ENCODE results near the gene OSBPL5.

DNA sequence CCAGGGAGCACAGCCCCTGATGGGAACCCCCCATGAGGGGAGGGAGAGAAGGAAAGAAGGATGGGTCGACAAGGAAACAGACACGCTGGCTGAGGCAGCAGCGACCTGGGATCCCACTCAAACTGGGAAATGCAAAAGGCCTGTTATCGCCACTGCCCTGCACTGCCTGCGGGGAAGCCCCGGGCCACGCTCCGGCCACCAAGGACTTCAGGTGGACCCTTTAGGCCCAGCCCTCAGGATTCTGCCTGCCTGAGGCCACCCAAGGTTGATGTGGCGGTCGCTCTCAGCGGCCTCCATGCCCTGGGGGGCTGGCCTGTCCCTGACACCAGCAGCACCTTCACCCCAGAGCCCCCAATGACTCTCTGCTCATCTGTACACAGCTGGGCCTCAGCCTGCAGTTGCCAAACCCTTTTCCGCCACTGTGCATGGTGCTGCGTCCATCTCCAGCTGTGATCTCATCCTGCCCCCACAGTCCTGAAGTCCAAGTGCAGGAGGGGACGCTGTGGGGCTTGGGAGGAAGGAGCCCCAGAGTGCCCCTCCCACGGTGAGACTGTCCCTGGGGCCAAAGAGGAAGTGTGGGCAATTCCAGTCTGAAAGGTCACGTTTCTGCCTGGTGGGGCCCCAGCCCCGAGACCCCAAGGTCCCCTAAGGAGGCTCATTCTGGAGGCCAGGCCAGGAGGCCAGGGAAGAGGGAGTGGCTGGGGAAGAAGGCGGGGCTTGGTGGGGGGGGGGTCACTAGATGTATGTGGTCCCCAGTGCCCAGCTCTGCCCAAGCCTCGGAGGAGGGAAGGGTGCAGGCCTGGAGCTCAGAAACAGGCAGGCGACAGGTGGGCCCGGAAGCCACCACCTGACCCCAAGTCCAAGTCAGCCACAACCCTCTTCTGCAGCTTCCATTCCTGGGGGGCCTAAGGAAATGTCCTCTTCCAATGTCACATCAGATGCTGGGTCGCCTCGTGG lies 31.6 kb downstream of the OSBPL5 start:
- TF ChIP-seq, protein P1, sequence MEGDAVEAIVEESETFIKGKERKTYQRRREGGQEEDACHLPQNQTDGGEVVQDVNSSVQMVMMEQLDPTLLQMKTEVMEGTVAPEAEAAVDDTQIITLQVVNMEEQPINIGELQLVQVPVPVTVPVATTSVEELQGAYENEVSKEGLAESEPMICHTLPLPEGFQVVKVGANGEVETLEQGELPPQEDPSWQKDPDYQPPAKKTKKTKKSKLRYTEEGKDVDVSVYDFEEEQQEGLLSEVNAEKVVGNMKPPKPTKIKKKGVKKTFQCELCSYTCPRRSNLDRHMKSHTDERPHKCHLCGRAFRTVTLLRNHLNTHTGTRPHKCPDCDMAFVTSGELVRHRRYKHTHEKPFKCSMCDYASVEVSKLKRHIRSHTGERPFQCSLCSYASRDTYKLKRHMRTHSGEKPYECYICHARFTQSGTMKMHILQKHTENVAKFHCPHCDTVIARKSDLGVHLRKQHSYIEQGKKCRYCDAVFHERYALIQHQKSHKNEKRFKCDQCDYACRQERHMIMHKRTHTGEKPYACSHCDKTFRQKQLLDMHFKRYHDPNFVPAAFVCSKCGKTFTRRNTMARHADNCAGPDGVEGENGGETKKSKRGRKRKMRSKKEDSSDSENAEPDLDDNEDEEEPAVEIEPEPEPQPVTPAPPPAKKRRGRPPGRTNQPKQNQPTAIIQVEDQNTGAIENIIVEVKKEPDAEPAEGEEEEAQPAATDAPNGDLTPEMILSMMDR (conservative IDR thresholded peaks at IDR 0.05; ENCODE audit: low read length), result no peak
- TF ChIP-seq EZH2phosphoT487 (IDR thresholded peaks at IDR 0.05; ENCODE audit: borderline replicate concordance, low read depth, low read length), result no peak

Data from OCI-LY7 (cell line).